Duodenal mucosa (tissue), 2 donors: Measurements from ENCODE around the gene CIZ1.
A peak's percentile ranks its signal among the peaks of the same experiment; 100 is the strongest.

Experiments
- H3K27ac ChIP-seq: one replicate; pipeline ENCODE4 v1.7.0; 2013; ENCODE audit warnings: low read depth, low read length
- H3K27me3 ChIP-seq, 2 donors: one replicate each; pipeline ENCODE4 v1.7.0; 2013; ENCODE audit warnings: low read length in 2 of 2, control low read depth in 1 of 2; ENCODE audit not compliant: insufficient read depth in 2 of 2, control insufficient read depth in 1 of 2
- H3K36me3 ChIP-seq, 2 donors: one replicate each; pipeline ENCODE4 v1.7.0; 2013; ENCODE audit warnings: low read length in 2 of 2, control low read depth in 1 of 2; ENCODE audit not compliant: insufficient read depth in 2 of 2, control insufficient read depth in 1 of 2
- H3K4me1 ChIP-seq, 2 donors: one replicate each; pipeline ENCODE4 v1.7.0; 2013; ENCODE audit warnings: low read length in 2 of 2, control low read depth in 1 of 2; ENCODE audit not compliant: insufficient read depth in 2 of 2, control insufficient read depth in 1 of 2
- H3K4me3 ChIP-seq, 2 donors: one replicate each; pipeline ENCODE4 v1.7.0; 2013; ENCODE audit warnings: low read length in 2 of 2, low read depth in 1 of 2
- H3K9ac ChIP-seq, 2 donors: one replicate each; pipeline ENCODE4 v1.7.0; 2013; ENCODE audit warnings: low read length in 2 of 2, low read depth in 1 of 2
- H3K9me3 ChIP-seq, 2 donors: one replicate each; pipeline ENCODE4 v1.7.0; 2013; ENCODE audit warnings: low read length in 2 of 2, control low read depth in 1 of 2; ENCODE audit not compliant: control insufficient read depth in 1 of 2

CIZ1 gene

GRCh38 chr9:128203707-128204551 lies 12.6 kb upstream of the CIZ1 start:
- Histone ChIP-seq H3K9ac (no peak overlapping the region), H3K27me3 (peaks cover 14 to 16% of the 10 kb centered on the region in 2 donors), H3K27ac (no peak overlapping the region), H3K9me3 (no peaks in the 10 kb centered on the region), H3K36me3 (no peaks in the 10 kb centered on the region), H3K4me1 (peaks cover 7 to 13% of the 10 kb centered on the region in 2 donors), H3K4me3 (peak overlapping the region; percentile 59 to 78)

GRCh38 chr9:128203024-128203706 lies 11.8 kb upstream of the CIZ1 start, which contains the start of gene DNM1:
TSS of gene DNM1 (plus strand) at chr9:128203379. CDS start at chr9:128203471, 92 bp downstream.
- Histone ChIP-seq H3K4me1 (peaks cover 7 to 13% of the 10 kb centered on the region in 2 donors), H3K9ac (peak within 1 kb of the TSS in 1 of 2 donors; percentile 51), H3K27me3 (peaks cover 14 to 16% of the 10 kb centered on the region in 2 donors), H3K4me3 (peak within 1 kb of the TSS; percentile 59 to 78), H3K27ac (no peak within 1 kb of the TSS), H3K9me3 (no peaks in the 10 kb centered on the region), H3K36me3 (no peaks in the 10 kb centered on the region)

- Histone ChIP-seq H3K4me3 (no peak overlapping the region), H3K4me1 (peaks cover 7 to 13% of the 10 kb centered on the region in 2 donors), H3K9ac (no peak overlapping the region), H3K27ac (no peak overlapping the region), H3K36me3 (no peaks in the 10 kb centered on the region), H3K27me3 (peaks cover 14 to 16% of the 10 kb centered on the region in 2 donors), H3K9me3 (no peaks in the 10 kb centered on the region)
Observed at GRCh38 chr9:128202648-128203023, 11.3 kb upstream of the CIZ1 start.

GRCh38 chr9:128201441-128202369 lies 10.3 kb upstream of the CIZ1 start:
- Histone ChIP-seq H3K9ac (no peak overlapping the region), H3K9me3 (no peaks in the 10 kb centered on the region), H3K4me3 (no peak overlapping the region), H3K36me3 (no peaks in the 10 kb centered on the region), H3K27me3 (peaks cover 14 to 16% of the 10 kb centered on the region in 2 donors), H3K4me1 (peaks cover 2 to 13% of the 10 kb centered on the region in 2 donors), H3K27ac (no peak overlapping the region)

- no peak overlapping the region for H3K9ac ChIP-seq
- H3K4me1 ChIP-seq: peaks cover 12 to 14% of the 10 kb centered on the region in 2 donors
- H3K4me3 ChIP-seq: peak overlapping the region; percentile 34 to 84
- no peaks in the 10 kb centered on the region for H3K36me3 ChIP-seq
- H3K27me3 ChIP-seq: no peaks in the 10 kb centered on the region
- no peaks in the 10 kb centered on the region for H3K9me3 ChIP-seq
- H3K27ac ChIP-seq: peak overlapping the region; percentile 49
Observed at GRCh38 chr9:128193469-128194096, 2.2 kb upstream of the CIZ1 start.

GRCh38 chr9:128192601-128193371 lies 1.4 kb upstream of the CIZ1 start:
- peaks cover 12 to 14% of the 10 kb centered on the region in 2 donors for H3K4me1 ChIP-seq
- no peak overlapping the region for H3K9ac ChIP-seq
- no peaks in the 10 kb centered on the region for H3K36me3 ChIP-seq
- peak overlapping the region; percentile 49 for H3K27ac ChIP-seq
- no peaks in the 10 kb centered on the region for H3K27me3 ChIP-seq
- H3K9me3 ChIP-seq: no peaks in the 10 kb centered on the region
- H3K4me3 ChIP-seq: peak overlapping the region; percentile 34 to 84

- H3K27ac ChIP-seq: no peak overlapping the region
- peak overlapping the region; percentile 77 to 90 for H3K9ac ChIP-seq
- peak overlapping the region; percentile 82 to 84 for H3K4me3 ChIP-seq
- no peaks in the 10 kb centered on the region for H3K27me3 ChIP-seq
- peaks cover 10 to 16% of the 10 kb centered on the region in 2 donors for H3K36me3 ChIP-seq
- no peaks in the 10 kb centered on the region for H3K9me3 ChIP-seq
- H3K4me1 ChIP-seq: peaks cover 12 to 14% of the 10 kb centered on the region in 2 donors
Observed at GRCh38 chr9:128190516-128191405, 611 bp downstream of the CIZ1 start.

- Histone ChIP-seq H3K9me3 (no peaks in the 10 kb centered on the region), H3K27ac (no peak overlapping the region), H3K9ac (peak overlapping the region; percentile 77 to 90), H3K27me3 (no peaks in the 10 kb centered on the region), H3K4me1 (peaks cover 12 to 14% of the 10 kb centered on the region in 2 donors), H3K4me3 (peak overlapping the region; percentile 82 to 84), H3K36me3 (peaks cover 12 to 23% of the 10 kb centered on the region in 2 donors)
Observed at GRCh38 chr9:128190013-128190412, 1.4 kb downstream of the CIZ1 start.
